Right lobe of liver (tissue), 4 donors: ENCODE measurements around the gene PXDN.

Source experiments
- CTCF ChIP-seq, 4 donors: fragments of 200-600 bp in 3 of 4; fragments of 450-650 bp in 1 of 4; IDR thresholded peaks; one replicate each; pipeline versions ENCODE4 v1.5.1 to v1.8.0; 2016 to 2022; ENCODE audit warnings: antibody characterized with exemption in 4 of 4, mild to moderate bottlenecking in 2 of 4
- POLR2A ChIP-seq: fragments of 450-650 bp; IDR thresholded peaks from one replicate; pipeline ENCODE4 v1.6.1; 2017; ENCODE audit warnings: antibody characterized with exemption, mild to moderate bottlenecking
- donor health status: DM: no; HTN: no; CAD: no.
- donor health status: DM: no; HTN: no; CAD: no.
- donor health status: DM: no; HTN: yes; CAD: no.

GRCh38 chr2:1662606-1663180, 81.6 kb downstream of the PXDN start:
- TF ChIP-seq CTCF (IDR thresholded peaks at IDR 0.05) (no peak), POLR2A (no peak)
